Cortex of kidney (tissue), 1 donor: ENCODE data around the gene BCAS3.

Experiments
- DNase-seq: peaks from one replicate; lab custom pipeline; 2025; lab: John Stamatoyannopoulos, UW

BCAS3 gene

GRCh38 chr17:61155590-61156237 lies 478.1 kb downstream of the BCAS3 start:
- DNase-seq, result no peak

- DNase-seq, result no peak
These were observed 479.7 kb downstream of the BCAS3 start for GRCh38 chr17:61157246-61157886.

GRCh38 chr17:61158376-61158775 lies 480.7 kb downstream of the BCAS3 start:
- DNase-seq, result no peak

GRCh38 chr17:61159221-61159814 lies 481.7 kb downstream of the BCAS3 start:
- DNase-seq, result no peak

GRCh38 chr17:61160204-61160603 lies 482.6 kb downstream of the BCAS3 start:
- no peak for DNase-seq

- DNase-seq, result no peak
These were observed 483.3 kb downstream of the BCAS3 start for GRCh38 chr17:61160789-61161445.

GRCh38 chr17:61161615-61162134 lies 484.0 kb downstream of the BCAS3 start:
- no peak for DNase-seq

- DNase-seq, result no peak
These were observed 486.9 kb downstream of the BCAS3 start for GRCh38 chr17:61164517-61164916.

- DNase-seq, result no peak
These were observed 489.4 kb downstream of the BCAS3 start for GRCh38 chr17:61167075-61167474.

- no peak for DNase-seq
These were observed 490.9 kb downstream of the BCAS3 start for GRCh38 chr17:61168506-61168905.

GRCh38 chr17:61174310-61174709 lies 496.7 kb downstream of the BCAS3 start:
- DNase-seq, result no peak

GRCh38 chr17:61175298-61176142 lies 497.9 kb downstream of the BCAS3 start:
- DNase-seq, result no peak

- DNase-seq, result no peak
These were observed 499.7 kb downstream of the BCAS3 start for GRCh38 chr17:61177351-61177750.

- DNase-seq, result no peak
These were observed 500.6 kb downstream of the BCAS3 start for GRCh38 chr17:61178284-61178683.

- DNase-seq, result no peak
These were observed 501.7 kb downstream of the BCAS3 start for GRCh38 chr17:61179380-61179806.

- no peak for DNase-seq
These were observed 506.1 kb downstream of the BCAS3 start for GRCh38 chr17:61183793-61184192.

- DNase-seq, result no peak
These were observed 507.7 kb downstream of the BCAS3 start for GRCh38 chr17:61185385-61185784.

- DNase-seq, result no peak
These were observed 509.4 kb downstream of the BCAS3 start for GRCh38 chr17:61187038-61187437.

- DNase-seq, result no peak
These were observed 510.4 kb downstream of the BCAS3 start for GRCh38 chr17:61188081-61188480.

GRCh38 chr17:61189968-61190367 lies 512.3 kb downstream of the BCAS3 start:
- no peak for DNase-seq

GRCh38 chr17:61196302-61196704 lies 518.7 kb downstream of the BCAS3 start:
- no peak for DNase-seq

GRCh38 chr17:61196799-61197198 lies 519.1 kb downstream of the BCAS3 start:
- DNase-seq, result no peak
